GM18526 (cell line): ENCODE data around the gene CBARP.

ENCODE experiments used
- POLR2A ChIP-seq: IDR thresholded peaks from 3 replicates; pipeline ENCODE4 v1.6.1; 2011; ENCODE audit not compliant: insufficient read length; ENCODE audit errors: extremely low read depth

Gene CBARP

GRCh38 chr19:1279782-1280341 lies 42.1 kb upstream of the CBARP start:
- TF ChIP-seq POLR2A = no peak

GRCh38 chr19:1278713-1279660 lies 41.2 kb upstream of the CBARP start:
- TF ChIP-seq POLR2A = no peak

GRCh38 chr19:1278074-1278473 lies 40.3 kb upstream of the CBARP start:
- TF ChIP-seq POLR2A = no peak

- TF ChIP-seq POLR2A = no peak
Measured at GRCh38 chr19:1277061-1277460, 39.3 kb upstream of the CBARP start.

GRCh38 chr19:1276628-1277022 lies 38.8 kb upstream of the CBARP start:
- no peak for TF ChIP-seq POLR2A

GRCh38 chr19:1275976-1276627 lies 38.3 kb upstream of the CBARP start:
- TF ChIP-seq POLR2A = no peak

- peak; percentile 90 for TF ChIP-seq POLR2A
Measured at GRCh38 chr19:1275260-1275975, 37.6 kb upstream of the CBARP start, which contains the start of gene FAM174C. TSS of gene FAM174C (plus strand) at chr19:1275530. CDS start at chr19:1275550, 20 bp downstream.

- TF ChIP-seq POLR2A = no peak
Measured at GRCh38 chr19:1274852-1275259, 37.1 kb upstream of the CBARP start.

- TF ChIP-seq POLR2A = peak; percentile 11
Measured at GRCh38 chr19:1274081-1274851, 36.5 kb upstream of the CBARP start.

GRCh38 chr19:1273263-1274041 lies 35.6 kb upstream of the CBARP start:
- TF ChIP-seq POLR2A = no peak

GRCh38 chr19:1272423-1273262 lies 34.8 kb upstream of the CBARP start:
- TF ChIP-seq POLR2A = no peak

- no peak for TF ChIP-seq POLR2A
Measured at GRCh38 chr19:1271528-1272422, 34.0 kb upstream of the CBARP start.
